GM13977 (cell line): ENCODE results near the gene MAPK8IP3.

Experiments
- DNase-seq: peaks from one replicate; pipeline ENCODE4 v3.0.0; 2012; ENCODE audit warnings: low spot score
- CTCF ChIP-seq: IDR thresholded peaks from 2 replicates; pipeline ENCODE4 v1.5.1; 2012; ENCODE audit warnings: mild to moderate bottlenecking, control low read depth; ENCODE audit not compliant: insufficient read depth; ENCODE audit errors: extremely low read depth, missing control alignments
- in situ Hi-C: fragments of 300-500 bp; cut with MboI; formaldehyde crosslinking; loops from one replicate; pipeline ENCODE4 v1.12.0; 2022; ENCODE audit warnings: low sequenced_read_pairs, low pct_unique_long_range_greater_than_20kb, mixed read lengths, inconsistent platforms; ENCODE audit not compliant: unreplicated experiment

The MAPK8IP3 gene

GRCh38 chr16:1785846-1786170, 79.8 kb downstream of the MAPK8IP3 start:
- in situ Hi-C loops, result no loop called here
- no peak for TF ChIP-seq CTCF
- no peak for DNase-seq

- in situ Hi-C loops, result no loop called here
- peak; percentile 19 for TF ChIP-seq CTCF
- no peak for DNase-seq
Measured at GRCh38 chr16:1786242-1787055, 80.5 kb downstream of the MAPK8IP3 start.

- in situ Hi-C loops, result no loop called here
- no peak for DNase-seq
- no peak for TF ChIP-seq CTCF
Measured at GRCh38 chr16:1787056-1787321, 81.0 kb downstream of the MAPK8IP3 start.

GRCh38 chr16:1787322-1788094, 81.5 kb downstream of the MAPK8IP3 start:
- TF ChIP-seq CTCF, result no peak

GRCh38 chr16:1788095-1788707, 82.2 kb downstream of the MAPK8IP3 start:
- TF ChIP-seq CTCF, result no peak
- no peak for DNase-seq
- in situ Hi-C loops, result no loop called here

More at GRCh38 chr16:1787322-1788094, 81.5 kb downstream of the MAPK8IP3 start:
- no peak for DNase-seq
- in situ Hi-C loops, result no loop called here

- no peak for TF ChIP-seq CTCF
- in situ Hi-C loops, result no loop called here
- DNase-seq, result no peak
Measured at GRCh38 chr16:1788708-1789100, 82.7 kb downstream of the MAPK8IP3 start.
